GM18951 (cell line): ENCODE results near the gene LRCH3.

Experiments
- POLR2A ChIP-seq: IDR thresholded peaks from 4 replicates; pipeline ENCODE4 v1.6.1; 2011; ENCODE audit warnings: mild to moderate bottlenecking; ENCODE audit not compliant: insufficient read length, insufficient read depth; ENCODE audit errors: extremely low read depth
- in situ Hi-C: fragments of 300-500 bp; cut with MboI; formaldehyde crosslinking; loops from one replicate; pipeline ENCODE4 v1.12.0; 2022; ENCODE audit warnings: low sequenced_read_pairs, mixed read lengths, inconsistent platforms; ENCODE audit not compliant: unreplicated experiment

LRCH3 gene

GRCh38 chr3:197758512-197758911 is 32.5 kb upstream of the LRCH3 start:
- TF ChIP-seq POLR2A = no peak
- in situ Hi-C loops = no loop called here

DNA sequence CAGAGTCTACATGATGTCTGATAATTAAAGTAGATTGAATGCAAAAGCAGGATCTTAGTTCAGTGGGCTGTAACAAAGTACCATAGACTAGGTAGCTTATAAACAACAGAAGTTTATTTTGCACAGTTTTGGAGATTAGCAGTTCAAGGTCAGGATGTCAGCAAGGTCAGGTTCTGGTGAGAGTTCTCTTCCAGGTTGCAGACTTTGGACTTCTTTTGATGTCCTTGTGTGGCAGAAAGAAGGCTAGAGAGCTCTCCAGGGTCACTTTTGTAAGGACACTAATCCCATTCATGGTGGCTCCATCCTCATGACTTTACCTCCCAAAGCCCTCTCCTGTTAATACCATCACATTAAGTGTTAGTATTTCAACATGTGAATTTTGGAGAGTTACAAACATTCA is 29.3 kb upstream of the LRCH3 start:
- TF ChIP-seq POLR2A = no peak
- in situ Hi-C loops = no loop called here

- TF ChIP-seq POLR2A = no peak
- in situ Hi-C loops = no loop called here
Measured at GRCh38 chr3:197775317-197775716, 15.7 kb upstream of the LRCH3 start.

DNA sequence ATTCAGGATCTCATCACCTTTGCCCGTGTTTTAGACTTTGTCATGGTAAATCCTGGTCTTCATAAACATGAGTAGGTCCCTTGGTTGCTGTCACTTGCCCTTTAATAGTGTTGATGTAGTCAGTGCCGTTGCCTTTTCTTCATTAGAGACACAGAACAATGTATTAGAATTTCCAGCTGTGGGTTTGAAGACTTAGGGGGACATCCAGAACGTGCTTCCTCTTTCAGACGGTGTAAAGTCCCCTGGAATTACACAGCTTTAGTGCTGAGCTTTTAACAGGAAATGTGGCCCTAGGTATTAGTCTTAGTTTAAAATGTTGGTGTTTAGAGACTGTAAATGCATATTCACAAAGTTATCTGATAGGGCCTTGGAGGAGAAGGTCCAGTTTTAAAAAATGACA is 8.8 kb upstream of the LRCH3 start:
- in situ Hi-C loops = no loop called here
- no peak for TF ChIP-seq POLR2A

GRCh38 chr3:197784019-197784585 is 7.0 kb upstream of the LRCH3 start:
- TF ChIP-seq POLR2A = no peak
- in situ Hi-C loops = no loop called here

DNA sequence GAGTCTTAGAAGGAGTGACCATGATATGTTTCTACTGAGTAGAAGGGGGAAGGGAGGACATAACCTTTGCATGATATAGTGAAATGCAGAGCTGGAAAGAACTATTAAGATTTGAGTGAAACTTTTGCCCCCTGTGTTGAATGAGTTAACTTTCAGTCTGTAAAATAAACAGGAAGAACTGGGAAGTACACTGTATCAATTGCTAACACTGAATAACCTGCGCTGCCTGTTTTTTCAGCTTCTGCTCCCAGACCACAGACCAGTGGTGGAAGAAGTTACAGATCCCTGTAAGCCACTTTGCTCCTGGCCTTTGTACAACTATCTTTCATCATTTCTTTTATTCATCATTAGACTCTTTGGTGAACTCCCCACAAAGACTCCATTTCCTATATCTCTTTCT is 3.6 kb upstream of the LRCH3 start:
- in situ Hi-C loops = no loop called here
- TF ChIP-seq POLR2A = no peak

- in situ Hi-C loops = no loop called here
- TF ChIP-seq POLR2A = no peak
Measured at GRCh38 chr3:197789309-197789708, 1.7 kb upstream of the LRCH3 start.

GRCh38 chr3:197790033-197790432 is 1.0 kb upstream of the LRCH3 start:
- TF ChIP-seq POLR2A = no peak
- in situ Hi-C loops = no loop called here

GRCh38 chr3:197791892-197792647 is 1.0 kb downstream of the LRCH3 start:
- no peak for TF ChIP-seq POLR2A
- in situ Hi-C loops = no loop called here

DNA sequence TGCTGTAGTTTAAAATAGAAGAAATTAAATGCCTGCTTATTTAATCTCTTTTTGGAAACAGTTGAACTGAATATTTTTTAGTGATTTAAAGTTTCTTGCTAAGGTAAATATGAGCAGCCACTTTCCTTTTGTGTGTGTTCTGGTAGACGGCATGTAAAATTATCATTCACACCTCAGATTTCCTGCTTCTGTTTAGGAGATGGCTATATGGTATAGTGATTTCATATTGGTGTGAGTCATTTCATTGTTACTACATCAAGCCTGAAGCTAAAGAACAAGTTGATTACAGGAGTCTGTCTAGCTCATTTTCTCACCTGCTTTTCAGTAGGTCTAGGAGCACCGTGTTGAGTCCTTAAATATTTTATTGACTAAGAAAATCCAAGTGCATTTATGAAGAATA is 2.2 kb downstream of the LRCH3 start:
- in situ Hi-C loops = no loop called here
- TF ChIP-seq POLR2A = no peak

- no peak for TF ChIP-seq POLR2A
Measured at GRCh38 chr3:197794115-197794514, 3.1 kb downstream of the LRCH3 start.

GRCh38 chr3:197795200-197795599 is 4.1 kb downstream of the LRCH3 start:
- no peak for TF ChIP-seq POLR2A
- in situ Hi-C loops = no loop called here

More at GRCh38 chr3:197794115-197794514, 3.1 kb downstream of the LRCH3 start:
- in situ Hi-C loops = no loop called here

- no peak for TF ChIP-seq POLR2A
- in situ Hi-C loops = no loop called here
Measured at GRCh38 chr3:197796087-197796486, 5.0 kb downstream of the LRCH3 start.

- TF ChIP-seq POLR2A = no peak
- in situ Hi-C loops = no loop called here
Measured at GRCh38 chr3:197798863-197799262, 7.8 kb downstream of the LRCH3 start.

- no peak for TF ChIP-seq POLR2A
- in situ Hi-C loops = no loop called here
Measured at GRCh38 chr3:197800379-197800778, 9.3 kb downstream of the LRCH3 start.
